Gastrocnemius medialis (tissue), 4 donors: Measurements from ENCODE around the gene CCHCR1. TPM values are rescaled to one million over a fixed set of nuclear protein-coding genes. Genes with fewer than 3 reads are reported as not detected.

Source experiments
- ATAC-seq, 2 donors: fragments of 150-250 bp; one replicate each; pipeline ENCODE4 v1.9.1; 2016
- DNase-seq, 2 donors: peaks; one replicate each; pipeline ENCODE4 v3.0.0-alpha.2; 2019
- H3K27ac ChIP-seq, 4 donors: fragments of 200-600 bp; sonication (generic); 1 replicate in 1 of 4; 2 replicates in 3 of 4; pipeline ENCODE4 v1.5.1; 2016 to 2018; ENCODE audit warnings: mild to moderate bottlenecking in 2 of 4, moderate library complexity in 1 of 4
- H3K27me3 ChIP-seq, 3 donors: fragments of 200-600 bp; sonication (generic) in 2 of 3; 1 replicate in 1 of 3; 2 replicates in 2 of 3; pipeline versions ENCODE4 v1.5.1 to v1.6.0; 2016 to 2019; ENCODE audit warnings: mild to moderate bottlenecking in 1 of 3, moderate library complexity in 1 of 3
- H3K36me3 ChIP-seq, 2 donors: fragments of 200-600 bp; sonication (generic) in 1 of 2; one replicate each; pipeline ENCODE4 v1.5.1; 2017 to 2018
- H3K4me1 ChIP-seq, 2 donors: fragments of 200-600 bp; sonication (generic) in 1 of 2; one replicate each; pipeline ENCODE4 v1.5.1; 2016 to 2017; ENCODE audit warnings: mild to moderate bottlenecking in 2 of 2
- H3K4me3 ChIP-seq, 4 donors: fragments of 200-600 bp; sonication (generic) in 3 of 4; 1 replicate in 1 of 4; 2 replicates in 3 of 4; pipeline ENCODE4 v1.5.1; 2016 to 2019; ENCODE audit warnings: mild to moderate bottlenecking in 2 of 4
- H3K9me3 ChIP-seq, 3 donors: fragments of 200-600 bp; sonication (generic) in 2 of 3; 1 replicate in 1 of 3; 2 replicates in 2 of 3; pipeline ENCODE4 v1.5.1; 2016 to 2019
- CTCF ChIP-seq, 5 experiments: fragments of 450-650 bp in 3 of 5; fragments of 200-600 bp in 2 of 5; sonication (generic) in 2 of 5; IDR thresholded peaks in 4 of 5; conservative IDR thresholded peaks in 1 of 5; 1 replicate in 4 of 5; 2 replicates in 1 of 5; pipeline ENCODE4 v1.5.1; 2016 to 2019; ENCODE audit warnings: antibody characterized with exemption in 5 of 5, mild to moderate bottlenecking in 3 of 5, moderate library complexity in 3 of 5
- POLR2A ChIP-seq, 2 donors: fragments of 450-650 bp; IDR thresholded peaks; one replicate each; pipeline ENCODE4 v1.6.1; 2017; ENCODE audit warnings: antibody characterized with exemption in 2 of 2, mild to moderate bottlenecking in 2 of 2, moderate library complexity in 2 of 2
- in situ Hi-C, 4 donors: fragments of 200-750 bp; cut with MboI; loops; one replicate each; pipeline versions ENCODE4 v1.15.0 to v1.8.0; 2017; ENCODE audit warnings: low sequenced_read_pairs in 4 of 4
- intact Hi-C: fragments of 100-400 bp; cut with DNase I; formaldehyde crosslinking; loops from one replicate; pipeline ENCODE4 v1.15.1; 2023; ENCODE audit warnings: low total_unique reads
- total RNA-seq, 4 donors: library from RNA; depleted of rRNA; stranded (reverse); fragments of >200 nt; gene quantifications; one replicate each; pipeline versions ENCODE4 v1.1.0 to v1.2.3, GENCODE V29; 2016

The CCHCR1 gene
- total RNA-seq, 4 donors from 2014 or later, result 4.9 to 34.3 (median 7.7) TPM

GRCh38 chr6:31110825-31111582 lies 46.6 kb downstream of the CCHCR1 start:
- Histone ChIP-seq H3K27me3 (peaks cover 0 to 8% (median 0%) of the 10 kb centered on the region in 3 donors), H3K4me3 (no peak overlapping the region), H3K36me3 (no peaks in the 10 kb centered on the region), H3K4me1 (peaks cover 0 to 11% of the 10 kb centered on the region in 2 donors), H3K27ac (no peak overlapping the region), H3K9me3 (no peaks in the 10 kb centered on the region)
- in situ Hi-C loops (no loop called here), intact Hi-C loops (no loop called here)
- no peak for TF ChIP-seq POLR2A (IDR thresholded peaks at IDR 0.05)
- TF ChIP-seq CTCF (IDR thresholded peaks at IDR 0.05 in 4 of 5, conservative IDR thresholded peaks at IDR 0.05 in 1 of 5), result no peak
- DNase-seq, result no peak
- ATAC-seq, result no peak

DNA sequence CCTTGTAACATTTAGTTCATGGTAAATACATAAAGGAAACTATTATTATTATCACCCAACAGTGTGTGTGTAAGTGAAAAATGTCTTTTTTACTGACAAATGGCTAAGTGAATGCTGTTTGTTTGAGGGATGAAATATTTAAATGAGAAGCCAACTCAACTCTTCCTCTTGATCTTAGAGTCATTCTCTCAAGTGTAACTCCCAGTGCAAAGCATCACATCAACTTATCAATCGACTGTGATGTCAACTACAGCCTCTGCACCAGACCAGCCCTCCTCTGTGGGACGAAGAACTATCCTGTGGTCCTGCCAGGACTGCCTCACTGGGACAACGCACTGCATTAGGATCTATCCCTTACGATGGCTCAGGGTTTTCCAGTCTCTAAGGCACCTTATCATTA lies 50.5 kb downstream of the CCHCR1 start:
- Histone ChIP-seq H3K36me3 (no peaks in the 10 kb centered on the region), H3K9me3 (no peaks in the 10 kb centered on the region), H3K4me1 (no peaks in the 10 kb centered on the region), H3K4me3 (no peak overlapping the region), H3K27me3 (peaks cover 0 to 8% (median 0%) of the 10 kb centered on the region in 3 donors), H3K27ac (no peak overlapping the region)
- intact Hi-C loops, result no loop called here
- TF ChIP-seq POLR2A (IDR thresholded peaks at IDR 0.05), result no peak
- TF ChIP-seq CTCF (IDR thresholded peaks at IDR 0.05 in 4 of 5, conservative IDR thresholded peaks at IDR 0.05 in 1 of 5), result no peak
- DNase-seq (no peak), ATAC-seq (no peak)
- in situ Hi-C loops, result no loop called here

- H3K27ac ChIP-seq, result no peak overlapping the region
- DNase-seq (no peak), ATAC-seq (no peak)
- H3K27me3 ChIP-seq, result no peaks in the 10 kb centered on the region
- no peaks in the 10 kb centered on the region for H3K4me1 ChIP-seq
- H3K4me3 ChIP-seq, result no peak overlapping the region
- H3K36me3 ChIP-seq, result no peaks in the 10 kb centered on the region
- TF ChIP-seq POLR2A (IDR thresholded peaks at IDR 0.05) (no peak), CTCF (IDR thresholded peaks at IDR 0.05 in 4 of 5, conservative IDR thresholded peaks at IDR 0.05 in 1 of 5) (no peak)
- intact Hi-C loops, result no loop called here
- no peaks in the 10 kb centered on the region for H3K9me3 ChIP-seq
- in situ Hi-C loops, result no loop called here
Measured at GRCh38 chr6:31103136-31103535, 54.5 kb downstream of the CCHCR1 start.

DNA sequence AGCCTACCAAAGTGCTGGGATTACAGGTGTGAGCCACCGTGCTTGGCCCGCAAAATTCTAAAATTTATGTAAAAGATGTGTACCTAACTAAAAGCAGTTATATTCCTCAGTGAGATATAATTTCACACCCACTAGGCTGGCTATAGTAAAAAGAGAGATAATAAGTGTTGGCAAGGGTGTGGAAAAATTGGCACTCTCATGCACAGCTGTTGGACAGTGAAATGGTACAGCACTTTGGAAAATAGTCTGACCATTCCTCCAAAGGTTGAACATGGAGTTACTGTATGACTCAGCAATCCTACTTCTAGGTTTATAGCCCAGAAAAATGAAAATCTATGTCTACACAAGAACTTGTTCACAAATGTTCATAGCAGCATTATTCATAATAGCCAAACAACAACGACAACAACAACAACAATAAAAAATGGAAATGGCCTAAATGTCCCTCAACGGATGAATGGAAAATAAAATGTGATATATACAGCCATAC lies 59.1 kb downstream of the CCHCR1 start:
- no peaks in the 10 kb centered on the region for H3K9me3 ChIP-seq
- no peaks in the 10 kb centered on the region for H3K36me3 ChIP-seq
- in situ Hi-C loops (loop anchor here in 2 of 4 donors (25.0 kb wide), 2 partner anchors 436 to 561 kb away; partner anchors contain the start of gene DHX16 (in 1 of the 2)), intact Hi-C loops (no loop called here)
- no peak for TF ChIP-seq POLR2A (IDR thresholded peaks at IDR 0.05)
- no peak for TF ChIP-seq CTCF (IDR thresholded peaks at IDR 0.05 in 4 of 5, conservative IDR thresholded peaks at IDR 0.05 in 1 of 5)
- DNase-seq, result no peak
- no peak overlapping the region for H3K4me3 ChIP-seq
- H3K4me1 ChIP-seq, result peaks cover 0 to 9% of the 10 kb centered on the region in 2 donors
- H3K27me3 ChIP-seq, result no peaks in the 10 kb centered on the region
- no peak for ATAC-seq
- H3K27ac ChIP-seq, result no peak overlapping the region
